OCI-LY7 (cell line): ENCODE results near the gene PITPNM1. TPM values are rescaled to one million over a fixed set of nuclear protein-coding genes. Genes with fewer than 3 reads are reported as not detected.

Experiments used
- BruUV-seq: library from RNA; stranded (reverse); fragments of 400-500 nt; replicated peaks from 2 replicates; lab custom pipeline; 2021; lab: Mats Ljungman, UMichigan
- CTCF ChIA-PET: fragments of 300-600 bp; sonication (Branson Sonifier 250); formaldehyde crosslinking; loops from one replicate; lab custom pipeline; 2022; ENCODE audit warnings: antibody characterized with exemption; ENCODE audit not compliant: unreplicated experiment; lab: Charles Lee
- POLR2A ChIA-PET: fragments of 300-600 bp; sonication (Branson Sonifier 250); formaldehyde crosslinking; loops from one replicate; lab custom pipeline; 2022; ENCODE audit warnings: antibody characterized with exemption; lab: Charles Lee
- DNase-seq: peaks from one replicate; pipeline ENCODE4 v3.0.0-alpha.2; 2015; ENCODE audit warnings: low spot score
- H2AFZ ChIP-seq: fragments of 200-600 bp; sonication (generic), shearing (Covaris generic); 2 replicates; pipeline ENCODE4 v1.6.1; 2014; ENCODE audit warnings: mild to moderate bottlenecking, antibody characterized with exemption, low read length, moderate library complexity
- H3K27ac ChIP-seq: fragments of 200-600 bp; sonication (generic); 2 replicates; pipeline ENCODE4 v1.5.1; 2014; ENCODE audit warnings: mixed run types, low read depth, mild to moderate bottlenecking, moderate library complexity, low read length, inconsistent platforms; ENCODE audit not compliant: poor library complexity, severe bottlenecking
- H3K36me3 ChIP-seq: fragments of 200-600 bp; sonication (generic); 2 replicates; pipeline ENCODE4 v1.6.1; 2014; ENCODE audit warnings: mild to moderate bottlenecking, antibody characterized with exemption, low read length, moderate library complexity, mixed read lengths; ENCODE audit not compliant: insufficient read depth
- H3K4me1 ChIP-seq: fragments of 200-600 bp; sonication (generic); 2 replicates; pipeline ENCODE4 v1.5.1; 2014; ENCODE audit warnings: mild to moderate bottlenecking, low read length; ENCODE audit not compliant: insufficient read depth, poor library complexity, severe bottlenecking
- H3K4me2 ChIP-seq: fragments of 200-600 bp; sonication (generic); 2 replicates; pipeline ENCODE4 v1.6.1; 2014; ENCODE audit warnings: mild to moderate bottlenecking, low read length
- H3K4me3 ChIP-seq: fragments of 200-600 bp; sonication (generic); 2 replicates; pipeline ENCODE4 v1.5.1; 2014; ENCODE audit warnings: mild to moderate bottlenecking, low read depth, low read length; ENCODE audit not compliant: poor library complexity, severe bottlenecking
- H3K79me2 ChIP-seq: fragments of 200-600 bp; sonication (generic); 2 replicates; pipeline ENCODE4 v1.6.1; 2016; ENCODE audit warnings: low read depth, mild to moderate bottlenecking, low read length, moderate library complexity, mixed read lengths; ENCODE audit not compliant: insufficient read depth
- H3K9me2 ChIP-seq: fragments of 200-600 bp; sonication (generic); 2 replicates; pipeline ENCODE4 v1.6.1; 2016; ENCODE audit warnings: mild to moderate bottlenecking, low read length, mixed read lengths; ENCODE audit not compliant: insufficient read depth
- H3K9me3 ChIP-seq: fragments of 200-600 bp; sonication (generic); 2 replicates; pipeline ENCODE4 v1.6.1; 2014; ENCODE audit warnings: mild to moderate bottlenecking, mixed run types, low read length, mixed read lengths
- H4K20me1 ChIP-seq: fragments of 200-600 bp; sonication (generic); 2 replicates; pipeline ENCODE4 v1.6.1; 2014; ENCODE audit warnings: mild to moderate bottlenecking, antibody characterized with exemption, low read length, moderate library complexity, mixed read lengths; ENCODE audit not compliant: insufficient read depth
- EZH2phosphoT487 ChIP-seq: fragments of 200-600 bp; sonication (generic); IDR thresholded peaks from 2 replicates; pipeline ENCODE4 v1.6.1; 2018; ENCODE audit warnings: low read depth, borderline replicate concordance, mild to moderate bottlenecking, mixed run types, antibody characterized with exemption, low read length, moderate library complexity, mixed read lengths
- intact Hi-C: fragments of 100-400 bp; cut with micrococcal nuclease; formaldehyde crosslinking; loops from one replicate; pipeline ENCODE4 v1.10.0; 2022; ENCODE audit not compliant: unreplicated experiment
- total RNA-seq, 2 experiments: library from RNA; depleted of rRNA in 1 of 2; stranded (reverse); fragments of >200 nt in 1 of 2; shearing (Covaris generic) in 1 of 2; gene quantifications; 2 replicates each; pipeline ENCODE4 v1.2.3, GENCODE V29; 2014 to 2022
- TF ChIP-seq, protein P1 (sequence below): fragments of 200-600 bp; sonication (generic); conservative IDR thresholded peaks from 2 replicates; pipeline ENCODE4 v1.5.1; 2014; ENCODE audit warnings: mild to moderate bottlenecking, antibody characterized with exemption, low read length, moderate library complexity, mixed read lengths

PITPNM1 gene
- total RNA-seq, 2 experiments from 2014 or later, result 37.2 to 51.3 TPM

DNA sequence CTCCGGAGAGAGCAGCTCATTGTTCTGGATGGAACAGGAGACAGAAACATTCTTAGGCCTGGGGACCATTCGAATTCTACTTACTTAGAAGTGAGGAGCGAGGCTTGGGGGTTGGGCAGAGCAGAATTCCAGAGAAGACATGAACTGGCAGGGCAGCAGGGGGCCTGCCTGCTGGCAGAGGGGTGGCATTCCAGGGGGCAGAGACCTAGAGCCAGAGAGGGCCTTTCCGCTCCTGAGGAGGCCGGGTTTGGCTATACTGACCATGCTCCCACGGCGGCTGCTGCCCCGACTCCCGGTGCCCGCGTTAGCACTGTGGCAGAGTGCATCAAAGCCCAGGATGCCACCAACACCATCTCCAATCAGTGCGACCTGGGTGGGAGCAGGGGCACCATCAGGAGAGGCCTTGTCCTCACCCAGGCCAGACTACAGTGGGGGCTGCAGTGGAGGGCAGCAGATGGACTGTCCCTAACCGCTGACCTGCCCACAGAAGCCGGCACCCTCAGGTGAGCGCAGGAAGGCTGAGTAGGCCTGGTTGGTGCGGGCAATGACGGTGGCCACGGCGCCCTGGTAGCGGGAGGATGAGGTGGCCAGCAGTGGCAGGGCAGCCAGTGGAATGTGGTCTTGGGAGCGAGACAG lies 7.4 kb downstream of the PITPNM1 start:
- H3K9me2 ChIP-seq, result no peaks in the 10 kb centered on the region
- no peak overlapping the region for H2AFZ ChIP-seq
- ChIA-PET POLR2A (interaction anchor here (1.1 kb wide), 1 partner anchor 12 kb away, joined by 3 read pairs; no protein-coding TSS in a partner anchor), CTCF (no interaction called here)
- H3K36me3 ChIP-seq, result peaks cover 22% of the 10 kb centered on the region; the same call in 1 of the 2 replicates
- H3K79me2 ChIP-seq, result no peaks in the 10 kb centered on the region
- TF ChIP-seq EZH2phosphoT487, result no peak
- TF ChIP-seq, protein P1, sequence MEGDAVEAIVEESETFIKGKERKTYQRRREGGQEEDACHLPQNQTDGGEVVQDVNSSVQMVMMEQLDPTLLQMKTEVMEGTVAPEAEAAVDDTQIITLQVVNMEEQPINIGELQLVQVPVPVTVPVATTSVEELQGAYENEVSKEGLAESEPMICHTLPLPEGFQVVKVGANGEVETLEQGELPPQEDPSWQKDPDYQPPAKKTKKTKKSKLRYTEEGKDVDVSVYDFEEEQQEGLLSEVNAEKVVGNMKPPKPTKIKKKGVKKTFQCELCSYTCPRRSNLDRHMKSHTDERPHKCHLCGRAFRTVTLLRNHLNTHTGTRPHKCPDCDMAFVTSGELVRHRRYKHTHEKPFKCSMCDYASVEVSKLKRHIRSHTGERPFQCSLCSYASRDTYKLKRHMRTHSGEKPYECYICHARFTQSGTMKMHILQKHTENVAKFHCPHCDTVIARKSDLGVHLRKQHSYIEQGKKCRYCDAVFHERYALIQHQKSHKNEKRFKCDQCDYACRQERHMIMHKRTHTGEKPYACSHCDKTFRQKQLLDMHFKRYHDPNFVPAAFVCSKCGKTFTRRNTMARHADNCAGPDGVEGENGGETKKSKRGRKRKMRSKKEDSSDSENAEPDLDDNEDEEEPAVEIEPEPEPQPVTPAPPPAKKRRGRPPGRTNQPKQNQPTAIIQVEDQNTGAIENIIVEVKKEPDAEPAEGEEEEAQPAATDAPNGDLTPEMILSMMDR, result no peak
- no peak for DNase-seq
- no peaks in the 10 kb centered on the region for H3K4me1 ChIP-seq
- BruUV-seq, result no TSS peak
- intact Hi-C loops, result no loop called here
- H3K9me3 ChIP-seq, result no peaks in the 10 kb centered on the region
- no peak overlapping the region for H3K4me3 ChIP-seq
- H4K20me1 ChIP-seq, result no peaks in the 10 kb centered on the region
- no peak overlapping the region for H3K4me2 ChIP-seq
- H3K27ac ChIP-seq, result no peak overlapping the region

GRCh38 chr11:67496113-67496512 lies 9.1 kb downstream of the PITPNM1 start:
- Histone ChIP-seq H3K79me2 (no peaks in the 10 kb centered on the region), H4K20me1 (no peaks in the 10 kb centered on the region), H3K9me3 (no peaks in the 10 kb centered on the region), H3K4me2 (no peak overlapping the region), H3K36me3 (peaks cover 34% of the 10 kb centered on the region; the same call in 1 of the 2 replicates), H3K4me1 (no peaks in the 10 kb centered on the region), H2AFZ (no peak overlapping the region), H3K9me2 (no peaks in the 10 kb centered on the region), H3K27ac (no peak overlapping the region), H3K4me3 (no peak overlapping the region)
- CTCF ChIA-PET, result interaction anchor here (0.6 kb wide), 1 partner anchor 550 kb away, joined by 4 read pairs; no protein-coding TSS in a partner anchor
- TF ChIP-seq, protein P1, result no peak
- no peak for TF ChIP-seq EZH2phosphoT487
- no peak for DNase-seq
- intact Hi-C loops, result no loop called here
- POLR2A ChIA-PET, result no interaction called here
- BruUV-seq, result no TSS peak
